GF-D8 (cell line): Measurements from ENCODE around the gene HDAC6.

Source experiments
- DNase-seq: peaks from one replicate; lab custom pipeline; 2025; lab: John Stamatoyannopoulos, UW

HDAC6 gene

DNA sequence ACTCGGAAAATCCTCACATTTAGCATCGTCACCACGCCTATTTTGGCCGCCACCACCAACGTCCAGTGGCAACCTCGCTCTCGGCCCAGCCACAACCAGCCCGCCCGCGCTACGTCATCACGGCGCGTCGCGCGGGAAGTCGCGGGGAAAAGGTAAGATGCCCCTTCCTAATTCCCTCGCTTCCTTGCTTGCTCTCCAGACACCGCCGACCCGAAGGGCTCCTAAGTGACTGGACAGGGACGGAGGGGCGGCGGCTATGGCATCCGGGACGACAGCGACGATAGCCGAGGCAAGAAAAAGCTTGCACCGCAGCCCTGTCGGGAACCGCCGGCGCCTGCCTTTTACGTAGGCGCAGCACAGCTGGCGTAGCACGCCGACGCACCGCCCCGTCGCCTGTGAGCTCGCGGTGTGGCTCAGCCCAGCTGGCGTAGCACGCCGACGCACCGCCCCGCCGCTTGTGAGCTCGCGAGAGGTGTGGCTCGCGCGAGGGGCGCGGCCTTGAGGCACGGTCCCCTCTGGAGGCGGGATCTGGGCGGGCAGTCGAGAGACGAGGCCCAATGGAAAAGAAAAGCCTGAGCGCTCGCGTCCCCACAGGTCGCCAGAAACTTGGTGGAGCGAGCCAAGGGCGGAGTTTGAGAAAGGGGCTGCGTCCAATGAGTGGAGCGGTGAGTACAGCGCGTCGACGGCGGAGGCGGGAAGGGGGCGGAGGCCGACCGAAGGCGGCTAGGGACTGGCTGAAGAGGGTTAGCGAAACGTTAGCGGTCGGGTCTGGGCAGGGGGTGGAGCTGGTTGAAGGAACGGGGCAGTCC is at the start of gene HDAC6:
HDAC6 (plus strand) TSS at position 788 of the 809 bp plus-strand sequence. CDS start 626 bp downstream, outside the sequence.
- peak; percentile 93 for DNase-seq

GRCh38 chrX:48752498-48752897 is 49.4 kb upstream of the HDAC6 start:
- no peak for DNase-seq

DNA sequence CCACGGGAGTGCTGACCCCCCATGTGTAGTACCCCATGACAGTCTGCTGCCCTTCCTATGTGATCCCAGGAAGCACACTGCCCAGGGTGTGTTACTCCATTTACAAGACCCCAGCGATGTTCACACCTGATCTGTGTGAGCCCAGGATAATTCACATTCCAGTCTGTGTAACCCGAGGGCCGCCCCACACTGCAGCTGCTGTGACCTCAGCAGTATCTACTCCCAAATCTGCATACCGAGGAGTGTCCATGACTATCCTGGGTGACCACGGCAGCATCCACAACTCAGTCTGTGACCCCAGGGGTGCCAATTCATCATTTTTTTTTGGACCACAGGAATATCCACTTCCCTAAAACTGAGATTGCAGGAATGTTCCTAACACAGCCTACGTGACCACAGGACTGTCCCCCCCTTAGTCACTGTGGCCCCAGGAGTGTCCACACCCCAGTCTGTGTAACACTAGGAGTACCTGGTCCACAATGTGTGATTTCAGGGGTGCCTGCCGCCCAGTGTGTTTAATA is 48.1 kb upstream of the HDAC6 start:
- DNase-seq = no peak

DNA sequence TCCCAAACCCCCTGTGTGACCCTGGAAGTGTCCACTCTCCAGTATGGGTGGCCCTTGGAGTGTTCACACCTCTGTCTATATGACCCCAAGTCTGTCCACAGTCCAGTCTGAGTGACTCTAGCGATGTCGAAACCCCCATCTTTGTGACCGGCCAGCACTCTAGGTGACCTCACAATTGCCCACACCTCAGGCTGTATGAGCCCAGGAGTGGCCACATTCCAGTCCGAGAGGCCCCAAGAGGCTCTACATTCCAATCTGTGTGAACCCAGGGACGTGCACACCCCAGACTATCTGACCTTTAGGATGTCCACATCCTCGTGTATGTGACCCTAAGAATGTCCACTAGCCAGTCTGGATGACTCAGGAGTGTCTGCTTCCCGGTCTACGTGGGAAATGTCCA is 47.6 kb upstream of the HDAC6 start:
- no peak for DNase-seq

- DNase-seq = no peak
Measured at GRCh38 chrX:48761674-48762471, 40.0 kb upstream of the HDAC6 start, which contains the start of gene GLOD5. TSS of gene GLOD5 (plus strand) at chrX:48761747. CDS start at chrX:48761791, 44 bp downstream.

- DNase-seq = no peak
Measured at GRCh38 chrX:48769230-48769629, 32.6 kb upstream of the HDAC6 start.

- no peak for DNase-seq
Measured at GRCh38 chrX:48770296-48770695, 31.6 kb upstream of the HDAC6 start.

GRCh38 chrX:48772602-48773001 is 29.3 kb upstream of the HDAC6 start:
- no peak for DNase-seq

DNA sequence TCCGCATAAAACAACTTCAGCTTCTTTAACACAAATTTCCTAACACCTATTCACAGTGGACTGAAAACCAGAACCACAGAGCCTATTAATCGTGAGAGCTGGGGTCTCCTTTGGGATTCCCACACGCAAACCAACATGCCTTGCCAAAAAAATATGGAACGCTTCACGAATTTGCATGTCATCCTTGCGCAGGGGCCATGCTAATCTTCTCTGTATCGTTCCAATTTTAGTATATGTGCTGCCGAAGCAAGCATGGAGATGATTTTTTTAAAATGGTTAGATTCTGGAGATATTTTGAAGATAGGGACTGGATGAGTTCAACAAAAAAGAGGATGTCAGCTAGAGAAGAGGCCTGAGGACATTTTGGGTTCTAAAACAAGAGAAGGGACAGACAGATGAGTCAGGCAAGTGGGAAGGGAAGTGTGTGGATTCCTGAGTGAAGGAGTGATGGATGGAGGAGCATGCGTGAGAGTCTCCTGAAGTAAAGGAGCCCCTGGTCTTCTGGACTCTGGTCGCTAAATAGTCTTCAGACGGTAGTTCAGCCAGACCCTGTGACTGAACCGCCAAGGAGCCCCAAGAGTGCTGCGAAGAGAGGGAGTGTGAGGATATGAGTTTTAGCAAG is 24.9 kb upstream of the HDAC6 start:
- no peak for DNase-seq

DNA sequence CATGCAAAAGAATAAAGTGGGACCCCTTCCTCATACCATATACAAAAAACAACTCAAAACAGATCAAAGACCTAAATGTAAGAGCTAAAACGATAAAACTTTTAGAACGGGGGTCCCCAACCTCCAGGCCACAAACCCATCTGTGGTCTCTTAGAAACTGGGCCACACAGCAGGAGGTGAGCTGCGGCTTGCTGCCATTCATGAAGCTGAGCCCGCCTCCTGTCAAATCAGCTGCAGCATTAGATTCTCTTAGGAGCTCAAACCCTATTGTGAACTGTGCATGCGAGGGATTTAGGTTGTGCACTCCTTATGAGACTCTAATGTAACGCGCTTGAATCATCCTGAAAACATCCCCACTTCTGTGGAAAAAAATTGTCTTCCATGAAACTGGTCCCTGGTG is 22.5 kb upstream of the HDAC6 start:
- DNase-seq = no peak

DNA sequence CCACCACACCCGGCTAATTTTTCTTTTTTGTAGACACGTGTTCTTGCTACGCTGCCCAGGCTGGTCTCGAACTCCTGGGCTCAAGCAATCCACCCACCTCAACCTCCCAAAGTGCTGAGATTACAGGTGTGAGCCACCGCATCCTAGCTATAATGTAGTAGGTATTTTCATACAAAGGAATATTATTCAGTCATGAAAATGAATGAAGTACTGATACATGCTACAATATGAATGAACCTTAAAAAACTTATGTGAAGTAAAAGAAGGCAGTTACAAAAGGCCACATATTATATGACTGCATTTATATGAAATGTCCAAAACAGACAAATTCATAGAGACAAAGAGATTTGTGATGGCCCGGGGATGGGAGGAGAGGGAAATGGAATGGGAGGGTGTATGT is 20.2 kb upstream of the HDAC6 start:
- DNase-seq = no peak

DNA sequence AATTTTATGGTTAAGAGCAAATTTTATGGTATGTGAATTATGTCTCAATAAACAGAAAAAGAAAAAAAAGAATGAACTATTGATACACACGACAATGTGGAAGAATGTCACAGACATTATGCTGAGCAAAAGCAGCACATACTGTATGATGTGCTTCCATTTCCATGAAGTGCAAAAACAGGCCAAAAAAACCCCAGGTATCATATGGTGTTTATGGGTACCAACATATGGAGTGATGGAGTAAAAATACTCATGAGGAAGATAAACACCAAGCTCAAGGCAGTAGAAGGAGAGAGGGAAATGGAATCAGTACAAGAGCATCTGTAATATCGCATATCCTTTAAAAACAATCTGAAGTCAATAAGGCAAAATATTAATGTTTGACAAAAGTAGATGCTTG is 19.7 kb upstream of the HDAC6 start:
- no peak for DNase-seq

GRCh38 chrX:48782795-48783194 is 19.1 kb upstream of the HDAC6 start:
- no peak for DNase-seq

DNA sequence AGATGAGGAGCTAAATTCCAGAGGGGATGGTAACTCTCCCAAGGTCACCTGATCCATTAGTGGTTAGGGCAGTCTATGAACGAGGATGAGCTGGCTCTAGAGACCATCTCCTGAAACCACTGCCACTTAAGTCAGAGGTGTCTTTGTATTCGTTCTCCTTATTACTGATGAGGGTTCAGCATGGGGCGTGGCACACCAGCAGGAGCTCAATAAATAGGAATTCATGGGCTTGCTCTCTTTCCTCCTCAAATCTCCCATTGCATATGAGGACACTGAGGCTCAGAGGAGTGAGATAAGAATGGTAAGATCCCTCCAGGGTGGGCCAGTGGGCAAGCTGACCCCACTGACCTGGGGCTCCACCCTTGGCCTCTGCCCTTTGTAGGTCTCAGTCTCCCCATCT is 17.1 kb upstream of the HDAC6 start:
- DNase-seq = no peak

GRCh38 chrX:48785186-48785539 is 16.7 kb upstream of the HDAC6 start:
- no peak for DNase-seq

DNA sequence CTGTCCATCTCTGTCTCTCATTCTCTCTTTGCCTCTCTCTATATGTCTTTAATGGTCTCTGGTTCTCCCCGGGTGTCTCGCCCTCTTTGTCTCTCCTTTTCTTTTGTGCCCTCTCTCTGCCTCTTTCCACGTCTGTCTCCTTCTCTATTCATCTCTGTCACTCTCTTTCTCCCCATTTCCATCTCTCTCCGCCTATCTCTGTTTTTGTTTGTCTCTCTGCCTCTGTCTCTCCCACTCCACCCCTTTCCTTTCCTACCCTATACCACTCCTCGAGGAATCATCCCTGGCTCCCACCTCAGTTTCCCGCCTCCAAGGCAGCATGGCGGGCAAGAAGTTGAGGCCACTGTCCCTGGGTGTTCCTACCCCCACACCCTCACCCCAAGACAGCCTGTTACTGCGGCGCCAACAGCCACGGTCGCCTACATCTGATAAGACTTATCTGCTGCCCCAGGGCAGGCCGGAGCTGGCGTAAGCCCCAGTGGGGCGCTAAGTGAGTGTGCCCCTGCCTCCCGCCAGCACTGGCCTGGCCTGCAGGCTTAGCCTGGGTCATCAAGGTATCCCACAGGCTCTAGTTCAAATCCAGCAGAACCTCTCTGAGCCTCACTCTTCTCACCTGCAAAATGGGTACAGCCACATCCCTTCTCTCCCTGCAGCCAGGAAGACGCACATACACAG is 16.2 kb upstream of the HDAC6 start:
- no peak for DNase-seq

- DNase-seq = no peak
Measured at GRCh38 chrX:48786341-48786800, 15.5 kb upstream of the HDAC6 start, which contains the start of gene GATA1. TSS of gene GATA1 (plus strand) at chrX:48786590. CDS start at chrX:48791110, 4,520 bp downstream.

- DNase-seq = no peak
Measured at GRCh38 chrX:48786825-48787504, 14.9 kb upstream of the HDAC6 start.

DNA sequence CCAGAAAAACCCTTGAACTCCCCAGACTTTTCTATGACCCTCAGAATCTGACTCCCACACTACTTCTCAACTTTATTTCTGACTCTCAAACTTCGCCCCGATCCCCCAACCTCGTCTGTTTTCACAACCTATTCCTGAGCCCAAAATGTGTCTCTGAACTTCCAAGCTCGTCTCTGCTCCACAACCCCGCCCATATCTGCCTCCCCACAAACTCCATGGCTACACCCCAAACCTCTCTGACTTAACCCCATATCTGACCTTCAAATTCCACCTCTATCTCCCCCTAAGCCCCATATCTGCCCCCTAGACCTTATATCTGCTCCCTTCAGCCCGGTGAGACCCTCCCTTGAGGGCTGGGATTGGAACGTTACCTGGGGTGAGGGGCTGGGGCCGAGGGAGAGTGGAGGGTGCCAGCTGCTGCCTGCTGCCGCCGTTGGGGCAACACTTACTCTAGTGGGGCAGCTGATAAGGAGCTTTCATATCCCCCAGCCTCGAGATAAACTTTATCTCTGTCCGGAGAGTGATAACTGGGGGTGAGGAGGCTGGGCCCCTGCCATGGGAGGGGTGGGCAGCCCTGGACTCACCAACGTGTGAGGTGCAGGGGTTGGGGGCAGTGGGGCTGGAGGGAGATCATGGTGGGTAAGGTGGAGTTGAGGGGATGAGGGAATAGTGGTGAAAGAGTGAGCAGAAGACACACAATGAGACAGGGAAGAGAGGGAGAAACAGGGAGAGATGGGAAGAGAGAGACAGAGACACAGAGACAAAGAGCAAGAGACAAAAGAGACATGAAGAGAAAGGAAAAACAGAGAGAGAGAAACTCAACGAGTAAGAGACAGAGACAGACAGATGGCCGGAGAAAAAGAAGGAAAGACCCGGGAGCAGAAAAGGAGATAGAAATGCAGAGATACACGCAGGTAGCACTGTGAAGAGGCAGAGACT is 14.1 kb upstream of the HDAC6 start:
- no peak for DNase-seq
